HepG2 (cell line): ENCODE data around the gene SAPCD2. TPM values are rescaled to one million over a fixed set of nuclear protein-coding genes. Genes with fewer than 3 reads are reported as not detected.

Experiments used
- CENPX ChIP-seq: sonication (generic); formaldehyde crosslinking; IDR thresholded peaks from 2 replicates; pipeline ENCODE4 v1.9.0; 2021; ENCODE audit warnings: mild to moderate bottlenecking, missing genetic modification reagents, moderate library complexity
- DR1 ChIP-seq: sonication (generic); formaldehyde crosslinking; IDR thresholded peaks from 2 replicates; pipeline ENCODE4 v1.8.0; 2021; ENCODE audit warnings: mild to moderate bottlenecking, missing genetic modification reagents, inconsistent platforms
- PRPF4 ChIP-seq: fragments of 200-400 bp; formaldehyde crosslinking; IDR thresholded peaks from 2 replicates; pipeline ENCODE4 v1.6.1; 2016; ENCODE audit warnings: low read length, low read depth; ENCODE audit not compliant: poor library complexity, severe bottlenecking
- TGIF2 ChIP-seq: IDR thresholded peaks from 2 replicates; pipeline ENCODE4 v1.6.1; 2016; ENCODE audit warnings: control low read depth, missing compliant biosample characterization
- ZBTB1 ChIP-seq: sonication (generic); formaldehyde crosslinking; IDR thresholded peaks from 2 replicates; pipeline ENCODE4 v1.4.0; 2020; ENCODE audit warnings: missing genetic modification reagents, borderline replicate concordance
- ZBTB40 ChIP-seq, 2 experiments: fragments of 450-650 bp in 1 of 2; sonication (generic) in 1 of 2; formaldehyde crosslinking in 1 of 2; IDR thresholded peaks; 2 replicates each; pipeline versions ENCODE4 v1.6.1 to v1.8.0; 2016 to 2022; ENCODE audit warnings: antibody characterized with exemption in 1 of 2, mild to moderate bottlenecking in 1 of 2, missing genetic modification reagents in 1 of 2
- ZNF235 ChIP-seq: sonication (generic); formaldehyde crosslinking; IDR thresholded peaks from 2 replicates; pipeline ENCODE4 v1.8.1; 2023; ENCODE audit warnings: mild to moderate bottlenecking, missing genetic modification reagents, borderline replicate concordance
- ZNF468 ChIP-seq: sonication (generic); formaldehyde crosslinking; IDR thresholded peaks from 2 replicates; pipeline ENCODE4 v1.8.0; 2022; ENCODE audit warnings: mild to moderate bottlenecking, moderate library complexity, missing genetic modification reagents
- polyA plus RNA-seq, 8 experiments: library from polyadenylated mRNA; depleted of rRNA in 3 of 8; stranded (reverse) in 7 of 8; unstranded in 1 of 8; fragments of >200 nt; fragmentation: Illumina TruSeq in 4 of 8; extraction: Trizol in 4 of 8; gene quantifications; 2 replicates each; pipeline versions ENCODE4 v1.2.1 to v1.2.3, GENCODE V29; 2011 to 2016; ENCODE audit warnings: low read depth in 4 of 8, missing spikeins in 1 of 8, mixed read lengths in 1 of 8; ENCODE audit not compliant: insufficient read depth in 1 of 8
- total RNA-seq, 5 experiments: library from RNA; depleted of rRNA; stranded (reverse); fragments of >200 nt; fragmentation: Illumina TruSeq; extraction: Trizol; gene quantifications; 2 replicates each; pipeline ENCODE4 v1.2.3, GENCODE V29; 2016; ENCODE audit warnings: low read depth in 1 of 5
- TF ChIP-seq, protein P1 (sequence below): sonication (generic); formaldehyde crosslinking; IDR thresholded peaks from 2 replicates; pipeline ENCODE4 v1.4.0; 2020; ENCODE audit warnings: mild to moderate bottlenecking, missing genetic modification reagents
- TF ChIP-seq, protein P2 (sequence below): IDR thresholded peaks from 2 replicates; pipeline ENCODE4 v1.6.1; 2012; ENCODE audit warnings: low read length, improper control_type of control experiment
- TF ChIP-seq, protein P3 (sequence below): IDR thresholded peaks from 2 replicates; pipeline ENCODE4 v1.6.1; 2016; ENCODE audit warnings: low read depth, control low read depth

The SAPCD2 gene
- total and polyA plus RNA-seq, 2 of the 13 experiments (the other 11 are each of a cell fraction or from before 2014, with no cell fraction given): 21.9 to 42.8 TPM

- no peak for TF ChIP-seq ZBTB40 (IDR thresholded peaks at IDR 0.05)
- no peak for TF ChIP-seq ZBTB40 (CRISPR knock-in tag; IDR thresholded peaks at IDR 0.05)
- TF ChIP-seq, protein P1, sequence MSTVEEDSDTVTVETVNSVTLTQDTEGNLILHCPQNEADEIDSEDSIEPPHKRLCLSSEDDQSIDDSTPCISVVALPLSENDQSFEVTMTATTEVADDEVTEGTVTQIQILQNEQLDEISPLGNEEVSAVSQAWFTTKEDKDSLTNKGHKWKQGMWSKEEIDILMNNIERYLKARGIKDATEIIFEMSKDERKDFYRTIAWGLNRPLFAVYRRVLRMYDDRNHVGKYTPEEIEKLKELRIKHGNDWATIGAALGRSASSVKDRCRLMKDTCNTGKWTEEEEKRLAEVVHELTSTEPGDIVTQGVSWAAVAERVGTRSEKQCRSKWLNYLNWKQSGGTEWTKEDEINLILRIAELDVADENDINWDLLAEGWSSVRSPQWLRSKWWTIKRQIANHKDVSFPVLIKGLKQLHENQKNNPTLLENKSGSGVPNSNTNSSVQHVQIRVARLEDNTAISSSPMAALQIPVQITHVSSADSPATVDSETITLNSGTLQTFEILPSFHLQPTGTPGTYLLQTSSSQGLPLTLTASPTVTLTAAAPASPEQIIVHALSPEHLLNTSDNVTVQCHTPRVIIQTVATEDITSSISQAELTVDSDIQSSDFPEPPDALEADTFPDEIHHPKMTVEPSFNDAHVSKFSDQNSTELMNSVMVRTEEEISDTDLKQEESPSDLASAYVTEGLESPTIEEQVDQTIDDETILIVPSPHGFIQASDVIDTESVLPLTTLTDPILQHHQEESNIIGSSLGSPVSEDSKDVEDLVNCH (CRISPR knock-in tag): no peak
- TF ChIP-seq ZNF235 (CRISPR knock-in tag): no peak
- TF ChIP-seq ZBTB1: no peak
- no peak for TF ChIP-seq PRPF4
- TF ChIP-seq DR1: no peak
- no peak for TF ChIP-seq TGIF2 (CRISPR knock-in tag)
- TF ChIP-seq, protein P2, sequence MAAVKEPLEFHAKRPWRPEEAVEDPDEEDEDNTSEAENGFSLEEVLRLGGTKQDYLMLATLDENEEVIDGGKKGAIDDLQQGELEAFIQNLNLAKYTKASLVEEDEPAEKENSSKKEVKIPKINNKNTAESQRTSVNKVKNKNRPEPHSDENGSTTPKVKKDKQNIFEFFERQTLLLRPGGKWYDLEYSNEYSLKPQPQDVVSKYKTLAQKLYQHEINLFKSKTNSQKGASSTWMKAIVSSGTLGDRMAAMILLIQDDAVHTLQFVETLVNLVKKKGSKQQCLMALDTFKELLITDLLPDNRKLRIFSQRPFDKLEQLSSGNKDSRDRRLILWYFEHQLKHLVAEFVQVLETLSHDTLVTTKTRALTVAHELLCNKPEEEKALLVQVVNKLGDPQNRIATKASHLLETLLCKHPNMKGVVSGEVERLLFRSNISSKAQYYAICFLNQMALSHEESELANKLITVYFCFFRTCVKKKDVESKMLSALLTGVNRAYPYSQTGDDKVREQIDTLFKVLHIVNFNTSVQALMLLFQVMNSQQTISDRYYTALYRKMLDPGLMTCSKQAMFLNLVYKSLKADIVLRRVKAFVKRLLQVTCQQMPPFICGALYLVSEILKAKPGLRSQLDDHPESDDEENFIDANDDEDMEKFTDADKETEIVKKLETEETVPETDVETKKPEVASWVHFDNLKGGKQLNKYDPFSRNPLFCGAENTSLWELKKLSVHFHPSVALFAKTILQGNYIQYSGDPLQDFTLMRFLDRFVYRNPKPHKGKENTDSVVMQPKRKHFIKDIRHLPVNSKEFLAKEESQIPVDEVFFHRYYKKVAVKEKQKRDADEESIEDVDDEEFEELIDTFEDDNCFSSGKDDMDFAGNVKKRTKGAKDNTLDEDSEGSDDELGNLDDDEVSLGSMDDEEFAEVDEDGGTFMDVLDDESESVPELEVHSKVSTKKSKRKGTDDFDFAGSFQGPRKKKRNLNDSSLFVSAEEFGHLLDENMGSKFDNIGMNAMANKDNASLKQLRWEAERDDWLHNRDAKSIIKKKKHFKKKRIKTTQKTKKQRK: no peak
- TF ChIP-seq, protein P3, sequence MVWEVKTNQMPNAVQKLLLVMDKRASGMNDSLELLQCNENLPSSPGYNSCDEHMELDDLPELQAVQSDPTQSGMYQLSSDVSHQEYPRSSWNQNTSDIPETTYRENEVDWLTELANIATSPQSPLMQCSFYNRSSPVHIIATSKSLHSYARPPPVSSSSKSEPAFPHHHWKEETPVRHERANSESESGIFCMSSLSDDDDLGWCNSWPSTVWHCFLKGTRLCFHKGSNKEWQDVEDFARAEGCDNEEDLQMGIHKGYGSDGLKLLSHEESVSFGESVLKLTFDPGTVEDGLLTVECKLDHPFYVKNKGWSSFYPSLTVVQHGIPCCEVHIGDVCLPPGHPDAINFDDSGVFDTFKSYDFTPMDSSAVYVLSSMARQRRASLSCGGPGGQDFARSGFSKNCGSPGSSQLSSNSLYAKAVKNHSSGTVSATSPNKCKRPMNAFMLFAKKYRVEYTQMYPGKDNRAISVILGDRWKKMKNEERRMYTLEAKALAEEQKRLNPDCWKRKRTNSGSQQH (CRISPR knock-in tag): no peak
- TF ChIP-seq ZNF468 (CRISPR knock-in tag): no peak
- no peak for TF ChIP-seq CENPX (CRISPR knock-in tag)
These were observed 6.1 kb downstream of the SAPCD2 start (continued) for GRCh38 chr9:137064027-137064879.
